Panc1 (cell line): ENCODE results near the gene SEMA4D.

ENCODE experiments used
- POLR2AphosphoS5 ChIP-seq: IDR thresholded peaks from 2 replicates; pipeline ENCODE4 v1.6.1; 2012; ENCODE audit warnings: mild to moderate bottlenecking, low read depth, low read length, moderate library complexity
- TF ChIP-seq, protein P1 (sequence below): fragments of 450-650 bp; IDR thresholded peaks from 2 replicates; pipeline ENCODE4 v1.5.1; 2017; ENCODE audit warnings: mild to moderate bottlenecking

DNA sequence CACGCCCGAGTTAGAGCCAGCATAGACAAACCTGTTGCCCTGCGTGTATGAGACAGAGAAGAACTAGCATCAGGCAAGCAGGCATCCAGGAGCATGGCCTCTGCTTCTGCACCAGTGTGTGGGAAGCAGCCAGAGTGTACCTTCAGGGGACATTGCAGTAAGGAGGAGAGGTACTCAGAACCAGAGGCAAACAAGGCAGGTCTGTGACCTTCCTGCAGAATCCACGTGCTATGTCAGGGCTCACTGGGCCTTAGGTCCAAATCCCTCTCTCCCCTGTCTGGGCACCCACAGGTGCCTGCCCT is 116.7 kb downstream of the SEMA4D start:
- TF ChIP-seq, protein P1, sequence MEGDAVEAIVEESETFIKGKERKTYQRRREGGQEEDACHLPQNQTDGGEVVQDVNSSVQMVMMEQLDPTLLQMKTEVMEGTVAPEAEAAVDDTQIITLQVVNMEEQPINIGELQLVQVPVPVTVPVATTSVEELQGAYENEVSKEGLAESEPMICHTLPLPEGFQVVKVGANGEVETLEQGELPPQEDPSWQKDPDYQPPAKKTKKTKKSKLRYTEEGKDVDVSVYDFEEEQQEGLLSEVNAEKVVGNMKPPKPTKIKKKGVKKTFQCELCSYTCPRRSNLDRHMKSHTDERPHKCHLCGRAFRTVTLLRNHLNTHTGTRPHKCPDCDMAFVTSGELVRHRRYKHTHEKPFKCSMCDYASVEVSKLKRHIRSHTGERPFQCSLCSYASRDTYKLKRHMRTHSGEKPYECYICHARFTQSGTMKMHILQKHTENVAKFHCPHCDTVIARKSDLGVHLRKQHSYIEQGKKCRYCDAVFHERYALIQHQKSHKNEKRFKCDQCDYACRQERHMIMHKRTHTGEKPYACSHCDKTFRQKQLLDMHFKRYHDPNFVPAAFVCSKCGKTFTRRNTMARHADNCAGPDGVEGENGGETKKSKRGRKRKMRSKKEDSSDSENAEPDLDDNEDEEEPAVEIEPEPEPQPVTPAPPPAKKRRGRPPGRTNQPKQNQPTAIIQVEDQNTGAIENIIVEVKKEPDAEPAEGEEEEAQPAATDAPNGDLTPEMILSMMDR, result no peak
- no peak for TF ChIP-seq POLR2AphosphoS5
